Measurements from ENCODE around the gene SPIRE1. TPM values are rescaled to one million over a fixed set of nuclear protein-coding genes. Genes with fewer than 3 reads are reported as not detected.
"Not testable (repeated sequence)": the region's sequence is repeated elsewhere in the genome, so short reads cannot be mapped to it uniquely, and the experiment has no call there.

SPIRE1 gene
- total RNA-seq, 1 donor from 2014 or later: 16.9 TPM

DNA sequence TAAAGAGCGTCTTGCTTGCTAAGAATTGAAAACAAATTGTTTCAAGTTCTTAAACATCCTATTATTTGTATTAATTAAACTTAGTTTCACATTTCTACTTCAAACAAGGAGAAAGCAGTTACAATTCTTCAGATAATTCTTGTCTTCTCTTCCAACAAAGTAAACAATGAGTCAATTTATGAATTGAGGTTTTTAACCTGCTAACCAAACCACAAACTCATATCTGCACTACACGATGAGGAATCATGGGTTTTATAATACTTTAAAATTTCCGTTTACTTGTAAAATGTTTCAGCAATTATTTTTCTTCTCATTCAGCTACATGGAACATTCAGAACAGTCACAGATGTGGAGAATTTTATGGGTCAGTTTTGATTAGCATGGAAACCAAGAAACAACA, 114.2 kb downstream of the SPIRE1 start:
- H3K4me3 ChIP-seq: no peak overlapping the region
- no peaks in the 10 kb centered on the region for H3K27me3 ChIP-seq
- peaks cover 0 to 18% of the 10 kb centered on the region in 2 donors for H3K9me3 ChIP-seq
- intact Hi-C loops (cut with DNase I): no loop called here
- no peak overlapping the region for H3K27ac ChIP-seq
- peaks cover 0 to 4% of the 10 kb centered on the region in 2 donors for H3K36me3 ChIP-seq
- H3K4me1 ChIP-seq: no peaks in the 10 kb centered on the region
- no peak for DNase-seq (ENCODE audit: low spot score in 2 of 2)
- TF ChIP-seq, protein P1, sequence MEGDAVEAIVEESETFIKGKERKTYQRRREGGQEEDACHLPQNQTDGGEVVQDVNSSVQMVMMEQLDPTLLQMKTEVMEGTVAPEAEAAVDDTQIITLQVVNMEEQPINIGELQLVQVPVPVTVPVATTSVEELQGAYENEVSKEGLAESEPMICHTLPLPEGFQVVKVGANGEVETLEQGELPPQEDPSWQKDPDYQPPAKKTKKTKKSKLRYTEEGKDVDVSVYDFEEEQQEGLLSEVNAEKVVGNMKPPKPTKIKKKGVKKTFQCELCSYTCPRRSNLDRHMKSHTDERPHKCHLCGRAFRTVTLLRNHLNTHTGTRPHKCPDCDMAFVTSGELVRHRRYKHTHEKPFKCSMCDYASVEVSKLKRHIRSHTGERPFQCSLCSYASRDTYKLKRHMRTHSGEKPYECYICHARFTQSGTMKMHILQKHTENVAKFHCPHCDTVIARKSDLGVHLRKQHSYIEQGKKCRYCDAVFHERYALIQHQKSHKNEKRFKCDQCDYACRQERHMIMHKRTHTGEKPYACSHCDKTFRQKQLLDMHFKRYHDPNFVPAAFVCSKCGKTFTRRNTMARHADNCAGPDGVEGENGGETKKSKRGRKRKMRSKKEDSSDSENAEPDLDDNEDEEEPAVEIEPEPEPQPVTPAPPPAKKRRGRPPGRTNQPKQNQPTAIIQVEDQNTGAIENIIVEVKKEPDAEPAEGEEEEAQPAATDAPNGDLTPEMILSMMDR (IDR thresholded peaks at IDR 0.05): no peak

GRCh38 chr18:12540751-12541150, 117.2 kb downstream of the SPIRE1 start:
- H3K4me3 ChIP-seq: no peak overlapping the region
- H3K9me3 ChIP-seq: peaks cover 0 to 18% of the 10 kb centered on the region in 2 donors
- no peaks in the 10 kb centered on the region for H3K4me1 ChIP-seq
- no peak for DNase-seq (ENCODE audit: low spot score in 2 of 2)
- no peaks in the 10 kb centered on the region for H3K36me3 ChIP-seq
- no peak overlapping the region for H3K27ac ChIP-seq
- intact Hi-C loops (cut with DNase I): no loop called here
- no peaks in the 10 kb centered on the region for H3K27me3 ChIP-seq
- TF ChIP-seq, protein P1 (IDR thresholded peaks at IDR 0.05): no peak

- H3K27ac ChIP-seq; H3K4me1 ChIP-seq; H3K27me3 ChIP-seq; DNase-seq (ENCODE audit: low spot score in 2 of 2); H3K36me3 ChIP-seq; H3K4me3 ChIP-seq: not testable (repeated sequence)
- intact Hi-C loops (cut with DNase I): loop anchor here (5.0 kb wide), 1 partner anchor 118 kb away; the partner anchor contains the start of gene SPIRE1
- peaks cover 0 to 18% of the 10 kb centered on the region in 2 donors for H3K9me3 ChIP-seq
Observed at GRCh38 chr18:12539158-12539557, 118.7 kb downstream of the SPIRE1 start.

DNA sequence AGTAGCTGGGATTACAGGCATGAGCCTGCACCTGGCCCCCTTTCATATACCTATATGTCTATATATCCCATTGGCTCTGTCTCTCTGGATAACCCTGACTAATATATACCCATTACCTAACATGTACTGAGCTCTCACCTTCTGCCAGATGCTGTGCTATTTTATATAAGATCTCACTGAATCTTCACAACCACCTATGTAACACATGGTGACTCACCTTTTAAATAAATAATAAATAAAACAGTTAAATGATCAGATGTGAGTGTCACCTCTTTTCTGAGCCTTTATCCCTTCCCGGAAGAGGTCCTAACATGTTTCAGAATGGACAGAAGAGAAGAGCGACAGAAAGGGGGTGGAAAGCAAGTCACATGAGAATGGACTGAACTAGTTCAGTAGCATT, 123.1 kb downstream of the SPIRE1 start:
- no peaks in the 10 kb centered on the region for H3K36me3 ChIP-seq
- intact Hi-C loops (cut with DNase I): loop anchor here (5.0 kb wide), 1 partner anchor 122 kb away; the partner anchor contains the start of gene SPIRE1
- no peak overlapping the region for H3K27ac ChIP-seq
- no peaks in the 10 kb centered on the region for H3K27me3 ChIP-seq
- no peaks in the 10 kb centered on the region for H3K9me3 ChIP-seq
- no peak overlapping the region for H3K4me3 ChIP-seq
- TF ChIP-seq, protein P1 (IDR thresholded peaks at IDR 0.05): no peak
- H3K4me1 ChIP-seq: no peaks in the 10 kb centered on the region
- no peak for DNase-seq (ENCODE audit: low spot score in 2 of 2)

DNA sequence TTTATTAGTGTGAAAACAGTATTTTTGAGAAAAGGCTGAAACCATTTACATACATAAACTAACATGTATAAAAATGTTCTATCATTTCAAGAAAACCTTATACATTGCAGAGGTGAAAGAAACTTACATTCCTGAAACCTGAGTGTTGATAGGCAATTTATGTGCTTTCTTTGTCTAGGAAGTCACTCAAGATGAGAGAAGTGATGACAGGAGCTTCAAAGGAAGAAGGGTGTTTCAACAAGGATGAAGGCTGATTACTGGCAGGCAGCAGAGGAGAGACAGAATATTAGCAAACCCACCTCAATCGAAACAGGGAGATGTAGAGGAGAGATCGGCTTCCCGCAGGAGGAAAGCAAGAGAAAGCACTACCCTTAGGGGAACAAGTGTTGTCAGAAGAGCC, 125.2 kb downstream of the SPIRE1 start:
- Histone ChIP-seq H3K36me3 (no peaks in the 10 kb centered on the region), H3K4me1 (no peaks in the 10 kb centered on the region), H3K27ac (no peak overlapping the region), H3K27me3 (no peaks in the 10 kb centered on the region), H3K9me3 (no peaks in the 10 kb centered on the region), H3K4me3 (no peak overlapping the region)
- intact Hi-C loops (cut with DNase I): no loop called here
- DNase-seq (ENCODE audit: low spot score in 2 of 2): no peak
- TF ChIP-seq, protein P1 (IDR thresholded peaks at IDR 0.05): no peak

- TF ChIP-seq, protein P1 (IDR thresholded peaks at IDR 0.05): no peak
- DNase-seq (ENCODE audit: low spot score in 2 of 2): no peak
- H3K27ac ChIP-seq: no peak overlapping the region
- H3K4me1 ChIP-seq: no peaks in the 10 kb centered on the region
- H3K9me3 ChIP-seq: no peaks in the 10 kb centered on the region
- intact Hi-C loops (cut with DNase I): no loop called here
- H3K4me3 ChIP-seq: no peak overlapping the region
- H3K36me3 ChIP-seq: no peaks in the 10 kb centered on the region
- no peaks in the 10 kb centered on the region for H3K27me3 ChIP-seq
Observed at GRCh38 chr18:12531749-12532148, 126.2 kb downstream of the SPIRE1 start.

Data from ascending aorta (tissue), 2 donors.